Activated B cell treated with CpG ODN at 0.5 μM for 24 hours (primary cell): Measurements from ENCODE around the gene KRCC1. TPM values are rescaled to one million over a fixed set of nuclear protein-coding genes. Genes with fewer than 3 reads are reported as not detected.

Source experiments
- ATAC-seq: fragments of 200-7000 bp; cut with Tn5 transposase; one replicate; pipeline ENCODE4 v1.10.0; 2021; ENCODE audit warnings: low read depth, mild to moderate bottlenecking, moderate library complexity
- CTCF ChIA-PET: fragments of 350-600 bp; sonication (Branson Sonifier 250); formaldehyde crosslinking; loops from one replicate; lab custom pipeline; 2021; ENCODE audit warnings: antibody characterized with exemption; lab: Charles Lee
- POLR2A ChIA-PET: fragments of 350-600 bp; sonication (Branson Sonifier 250); formaldehyde crosslinking; loops from one replicate; lab custom pipeline; 2021; ENCODE audit warnings: antibody characterized with exemption; lab: Charles Lee
- DNase-seq: peaks from one replicate; pipeline ENCODE4 v3.0.0; 2022
- H3K27ac Mint-ChIP-seq: one replicate; pipeline ENCODE4 v1.8.0; 2020; ENCODE audit warnings: mixed read lengths
- H3K27me3 Mint-ChIP-seq: one replicate; pipeline ENCODE4 v1.8.0; 2021; ENCODE audit warnings: mixed read lengths
- H3K36me3 Mint-ChIP-seq: one replicate; pipeline ENCODE4 v1.8.0; 2021; ENCODE audit warnings: low read depth, mixed read lengths
- H3K4me1 Mint-ChIP-seq: one replicate; pipeline ENCODE4 v1.8.0; 2021; ENCODE audit warnings: mixed read lengths
- H3K4me3 Mint-ChIP-seq: one replicate; pipeline ENCODE4 v1.8.0; 2020; ENCODE audit warnings: mild to moderate bottlenecking, mixed read lengths
- H3K9me3 Mint-ChIP-seq: one replicate; pipeline ENCODE4 v1.8.0; 2020; ENCODE audit warnings: mixed read lengths
- CTCF ChIP-seq: fragments of 200-600 bp; IDR thresholded peaks from one replicate; pipeline ENCODE4 v1.8.0; 2022; ENCODE audit warnings: antibody characterized with exemption, mild to moderate bottlenecking
- intact Hi-C: fragments of 100-400 bp; cut with micrococcal nuclease; formaldehyde crosslinking; loops from one replicate; pipeline ENCODE4 v1.15.1; 2024
- total RNA-seq: library from RNA; stranded (reverse); gene quantifications from 2 replicates; pipeline ENCODE4 v1.2.3, GENCODE V29; 2022

KRCC1 gene
- total RNA-seq, 1 donor from 2014 or later, result 20.8 TPM

GRCh38 chr2:88038263-88039105 lies 17.1 kb downstream of the KRCC1 start:
- DNase-seq (no peak), ATAC-seq (peak; percentile 75)
- H3K9me3 Mint-ChIP-seq, result no peaks in the 10 kb centered on the region
- peaks cover 44% of the 10 kb centered on the region for H3K4me1 Mint-ChIP-seq
- H3K4me3 Mint-ChIP-seq, result no peak overlapping the region
- intact Hi-C loops, result no loop called here
- CTCF ChIA-PET, result interaction anchor here (0.6 kb wide), 1 partner anchor 39 kb away, joined by 3 read pairs; no protein-coding TSS in a partner anchor
- H3K27ac Mint-ChIP-seq, result peak overlapping the region; percentile 14
- TF ChIP-seq CTCF, result no peak
- POLR2A ChIA-PET, result interaction anchor here (2.0 kb wide), 1 partner anchor 22 kb away, joined by 4 read pairs; no protein-coding TSS in a partner anchor
- H3K27me3 Mint-ChIP-seq, result no peaks in the 10 kb centered on the region
- H3K36me3 Mint-ChIP-seq, result peaks cover 53% of the 10 kb centered on the region

DNA sequence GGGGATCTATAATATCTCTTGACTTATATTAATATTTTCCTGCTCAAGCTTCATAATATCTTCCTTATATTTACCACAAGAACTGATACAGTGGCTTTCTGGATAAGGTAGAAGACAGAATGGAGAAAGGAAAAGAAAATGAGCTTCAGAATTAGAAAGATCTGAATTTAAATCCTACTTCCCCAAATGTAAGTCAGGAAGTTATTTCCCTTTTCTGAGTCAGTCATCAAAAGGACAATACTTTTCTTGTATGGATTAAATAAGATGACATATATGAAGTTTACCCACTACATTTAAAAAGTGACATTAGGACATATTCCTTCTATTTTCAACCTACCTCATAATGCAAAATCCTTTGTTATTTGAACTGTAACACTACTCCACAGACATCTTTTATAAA lies 19.0 kb downstream of the KRCC1 start:
- POLR2A ChIA-PET, result interaction anchor here (2.8 kb wide), 1 partner anchor 20 kb away, joined by 12 read pairs; the partner anchor contains the start of gene RNU2-63P
- intact Hi-C loops, result no loop called here
- ATAC-seq (no peak), DNase-seq (no peak)
- H3K36me3 Mint-ChIP-seq, result peaks cover 53% of the 10 kb centered on the region
- CTCF ChIA-PET, result interaction anchor here (1.5 kb wide), 1 partner anchor 24 kb away, joined by 6 read pairs; no protein-coding TSS in a partner anchor
- H3K4me3 Mint-ChIP-seq, result no peak overlapping the region
- TF ChIP-seq CTCF, result no peak
- no peaks in the 10 kb centered on the region for H3K9me3 Mint-ChIP-seq
- peaks cover 38% of the 10 kb centered on the region for H3K4me1 Mint-ChIP-seq
- no peak overlapping the region for H3K27ac Mint-ChIP-seq
- H3K27me3 Mint-ChIP-seq, result no peaks in the 10 kb centered on the region

- DNase-seq (no peak), ATAC-seq (no peak)
- peaks cover 53% of the 10 kb centered on the region for H3K36me3 Mint-ChIP-seq
- no peak overlapping the region for H3K4me3 Mint-ChIP-seq
- H3K9me3 Mint-ChIP-seq, result no peaks in the 10 kb centered on the region
- no peak for TF ChIP-seq CTCF
- H3K4me1 Mint-ChIP-seq, result peaks cover 38% of the 10 kb centered on the region
- no peak overlapping the region for H3K27ac Mint-ChIP-seq
- intact Hi-C loops, result no loop called here
- CTCF ChIA-PET, result interaction anchor here (1.5 kb wide), 1 partner anchor 24 kb away, joined by 6 read pairs; no protein-coding TSS in a partner anchor
- no peaks in the 10 kb centered on the region for H3K27me3 Mint-ChIP-seq
- POLR2A ChIA-PET, result interaction anchor here (2.8 kb wide), 1 partner anchor 20 kb away, joined by 12 read pairs; the partner anchor contains the start of gene RNU2-63P
These were observed 19.4 kb downstream of the KRCC1 start for GRCh38 chr2:88036182-88036581.

GRCh38 chr2:88032070-88032702 lies 23.4 kb downstream of the KRCC1 start:
- intact Hi-C loops, result no loop called here
- Mint-ChIP-seq H3K27me3 (no peaks in the 10 kb centered on the region), H3K27ac (no peak overlapping the region), H3K9me3 (no peaks in the 10 kb centered on the region), H3K4me3 (no peak overlapping the region), H3K4me1 (peaks cover 30% of the 10 kb centered on the region), H3K36me3 (peaks cover 65% of the 10 kb centered on the region)
- no peak for DNase-seq
- ChIA-PET CTCF (no interaction called here), POLR2A (interaction anchor here (1.6 kb wide), 1 partner anchor 16 kb away, joined by 4 read pairs; the partner anchor contains the start of gene RNU2-63P)
- no peak for TF ChIP-seq CTCF
- ATAC-seq, result no peak
